NB4 (cell line): ENCODE measurements around the gene PRPF40A.

Experiments used
- MYC ChIP-seq: IDR thresholded peaks from 2 replicates; pipeline ENCODE4 v1.6.1; 2011; ENCODE audit warnings: low read depth, low read length
- POLR2A ChIP-seq: IDR thresholded peaks from 2 replicates; pipeline ENCODE4 v1.6.1; 2011; ENCODE audit warnings: mild to moderate bottlenecking; ENCODE audit not compliant: insufficient read length; ENCODE audit errors: extremely low read depth
- TF ChIP-seq, protein P1 (sequence below): IDR thresholded peaks from one replicate; pipeline ENCODE4 v1.5.1; 2012; ENCODE audit warnings: low read depth, low read length

GRCh38 chr2:152678808-152679207 is 38.5 kb downstream of the PRPF40A start:
- TF ChIP-seq, protein P1, sequence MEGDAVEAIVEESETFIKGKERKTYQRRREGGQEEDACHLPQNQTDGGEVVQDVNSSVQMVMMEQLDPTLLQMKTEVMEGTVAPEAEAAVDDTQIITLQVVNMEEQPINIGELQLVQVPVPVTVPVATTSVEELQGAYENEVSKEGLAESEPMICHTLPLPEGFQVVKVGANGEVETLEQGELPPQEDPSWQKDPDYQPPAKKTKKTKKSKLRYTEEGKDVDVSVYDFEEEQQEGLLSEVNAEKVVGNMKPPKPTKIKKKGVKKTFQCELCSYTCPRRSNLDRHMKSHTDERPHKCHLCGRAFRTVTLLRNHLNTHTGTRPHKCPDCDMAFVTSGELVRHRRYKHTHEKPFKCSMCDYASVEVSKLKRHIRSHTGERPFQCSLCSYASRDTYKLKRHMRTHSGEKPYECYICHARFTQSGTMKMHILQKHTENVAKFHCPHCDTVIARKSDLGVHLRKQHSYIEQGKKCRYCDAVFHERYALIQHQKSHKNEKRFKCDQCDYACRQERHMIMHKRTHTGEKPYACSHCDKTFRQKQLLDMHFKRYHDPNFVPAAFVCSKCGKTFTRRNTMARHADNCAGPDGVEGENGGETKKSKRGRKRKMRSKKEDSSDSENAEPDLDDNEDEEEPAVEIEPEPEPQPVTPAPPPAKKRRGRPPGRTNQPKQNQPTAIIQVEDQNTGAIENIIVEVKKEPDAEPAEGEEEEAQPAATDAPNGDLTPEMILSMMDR, result no peak
- TF ChIP-seq POLR2A, result no peak
- TF ChIP-seq MYC, result no peak
